GM19351 (cell line): Measurements from ENCODE around the gene VDAC2.
A peak's percentile ranks its signal among the peaks of the same experiment; 100 is the strongest.
"Not testable (repeated sequence)": the region's sequence is repeated elsewhere in the genome, so short reads cannot be mapped to it uniquely, and the experiment has no call there.

Source experiments
- ATAC-seq: cut with Tn5 transposase; IDR thresholded peaks from one replicate; pipeline ENCODE4 v1.9.1; 2021; ENCODE audit warnings: mild to moderate bottlenecking, moderate library complexity; ENCODE audit not compliant: unreplicated experiment

The VDAC2 gene

GRCh38 chr10:75197906-75198305 is 12.7 kb upstream of the VDAC2 start:
- ATAC-seq = no peak

DNA sequence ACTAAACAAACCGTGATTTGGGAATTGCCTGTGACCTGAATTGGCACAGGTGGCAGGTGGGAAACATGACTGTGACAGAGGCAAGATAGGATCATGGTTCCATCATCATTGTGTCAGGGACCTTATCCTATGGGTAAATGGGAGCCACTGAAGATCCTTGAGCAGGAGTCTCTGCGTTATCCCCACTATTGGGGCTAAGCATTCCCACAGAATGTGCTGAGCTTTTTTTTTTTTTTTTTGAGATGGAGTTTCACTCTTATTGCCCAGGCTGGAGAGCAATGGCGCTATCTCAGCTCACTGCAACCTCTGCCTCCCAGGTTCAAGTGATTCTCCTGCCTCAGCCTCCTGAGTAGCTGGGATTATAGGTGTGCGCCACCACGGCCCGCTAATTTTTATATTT is 10.6 kb upstream of the VDAC2 start:
- not testable (repeated sequence) for ATAC-seq

- ATAC-seq = no peak
Measured at GRCh38 chr10:75201793-75202307, 8.7 kb upstream of the VDAC2 start.

- no peak for ATAC-seq
Measured at GRCh38 chr10:75202321-75203045, 8.1 kb upstream of the VDAC2 start.

GRCh38 chr10:75203046-75203620 is 7.5 kb upstream of the VDAC2 start:
- ATAC-seq = not testable (repeated sequence)

GRCh38 chr10:75203724-75204123 is 6.9 kb upstream of the VDAC2 start:
- ATAC-seq = no peak

GRCh38 chr10:75205908-75206307 is 4.7 kb upstream of the VDAC2 start:
- no peak for ATAC-seq

GRCh38 chr10:75206638-75207037 is 4.0 kb upstream of the VDAC2 start:
- not testable (repeated sequence) for ATAC-seq

GRCh38 chr10:75207079-75207856 is 3.3 kb upstream of the VDAC2 start:
- no peak for ATAC-seq

GRCh38 chr10:75207857-75208144 is 2.8 kb upstream of the VDAC2 start:
- ATAC-seq = no peak

- no peak for ATAC-seq
Measured at GRCh38 chr10:75208181-75208580, 2.4 kb upstream of the VDAC2 start.

DNA sequence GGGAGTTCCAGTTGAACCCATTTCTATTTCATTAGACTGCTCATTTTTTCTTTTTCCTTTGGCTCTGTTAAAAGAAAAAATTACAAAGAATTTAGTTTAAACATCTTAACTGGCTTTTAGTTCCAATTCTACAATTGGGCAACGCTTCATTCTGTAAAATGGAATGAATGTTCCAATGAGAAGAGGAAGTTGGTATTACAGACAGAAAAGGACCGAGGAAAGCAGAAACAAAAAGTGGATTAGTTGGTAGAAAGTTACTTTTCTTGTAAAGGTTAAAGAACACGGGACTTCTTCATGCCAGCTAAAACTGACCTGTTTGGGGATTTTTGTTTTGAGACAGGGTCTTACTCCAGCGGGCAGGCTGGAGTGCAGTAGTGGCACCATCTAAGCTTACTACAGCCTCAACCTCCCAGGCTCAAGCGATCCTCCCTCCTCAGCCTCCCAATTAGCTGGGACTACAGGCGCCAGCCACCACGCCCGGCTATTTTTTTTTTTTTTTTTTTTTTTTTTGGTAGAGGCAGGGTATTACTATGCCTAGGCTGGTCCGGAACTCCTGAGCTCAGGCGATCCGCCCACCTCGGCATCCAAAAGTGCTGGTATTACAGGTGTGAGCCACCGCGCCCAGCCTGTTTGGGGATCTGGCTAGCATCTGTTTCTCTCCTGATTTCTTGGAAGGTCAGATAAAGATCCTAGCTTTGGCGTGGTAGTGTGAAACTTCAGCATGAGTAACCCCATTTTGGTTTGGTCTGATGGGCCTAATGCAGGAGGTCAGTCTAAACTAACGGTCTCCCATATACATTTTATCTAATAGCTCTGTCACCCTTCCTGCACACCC is 1.3 kb upstream of the VDAC2 start:
- ATAC-seq = peak; percentile 2

GRCh38 chr10:75209921-75210281 is 695 bp upstream of the VDAC2 start:
- peak; percentile 66 for ATAC-seq

DNA sequence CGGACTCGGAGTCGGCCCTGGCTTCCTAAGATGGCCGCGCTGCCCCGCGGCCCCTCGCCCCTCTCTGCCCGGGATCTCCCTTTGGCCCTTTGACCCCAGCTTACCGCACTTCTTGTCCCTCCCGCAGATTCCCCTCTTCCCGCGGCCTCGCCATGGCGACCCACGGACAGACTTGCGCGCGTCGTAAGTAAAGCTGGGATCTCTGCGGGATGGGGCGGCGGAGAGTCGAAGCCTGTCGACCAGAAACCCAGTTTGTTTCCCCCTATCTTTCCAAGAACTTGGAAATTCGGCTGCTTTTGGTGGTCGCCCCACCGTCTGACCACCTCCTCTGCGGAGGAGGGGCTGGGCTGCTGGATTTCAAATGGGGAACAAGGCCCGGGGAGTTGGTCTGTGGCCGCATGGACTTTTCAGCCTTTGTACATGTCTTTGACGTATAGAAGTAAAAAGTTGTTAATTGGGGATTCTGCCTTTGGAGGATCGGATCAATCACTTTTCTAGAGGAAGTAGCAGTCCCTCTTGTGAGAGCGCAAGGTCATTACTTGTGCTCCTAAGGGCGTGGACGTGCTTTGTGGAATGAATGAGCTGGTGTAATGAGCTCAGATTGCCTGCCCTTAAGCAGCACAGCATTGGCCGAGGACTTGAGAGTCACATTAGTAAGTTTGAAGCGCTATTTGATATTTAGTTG is 553 bp downstream of the VDAC2 start:
- ATAC-seq = no peak

DNA sequence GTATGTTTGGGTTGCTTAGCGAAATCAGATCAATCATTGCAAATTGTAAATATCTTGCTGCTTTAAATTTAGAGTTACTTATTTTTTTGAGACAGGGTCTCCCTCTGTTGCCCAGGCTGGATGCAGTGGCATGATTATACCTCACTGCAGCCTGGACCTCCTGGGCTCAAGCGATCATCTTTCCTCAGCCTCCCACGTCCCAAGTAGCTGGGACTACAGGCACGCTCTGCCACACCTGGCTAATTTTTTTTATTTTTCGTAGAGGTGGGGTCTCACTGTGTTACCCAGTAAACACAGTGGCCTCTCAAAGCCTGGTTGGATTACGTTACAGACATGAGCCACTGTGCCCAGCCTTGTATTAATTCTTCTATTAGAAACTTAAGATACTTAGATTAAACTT is 1.7 kb downstream of the VDAC2 start:
- no peak for ATAC-seq

- ATAC-seq = no peak
Measured at GRCh38 chr10:75220274-75220673, 9.7 kb downstream of the VDAC2 start.

GRCh38 chr10:75221492-75221891 is 10.9 kb downstream of the VDAC2 start:
- not testable (repeated sequence) for ATAC-seq

- ATAC-seq = no peak
Measured at GRCh38 chr10:75223507-75223906, 12.9 kb downstream of the VDAC2 start.

DNA sequence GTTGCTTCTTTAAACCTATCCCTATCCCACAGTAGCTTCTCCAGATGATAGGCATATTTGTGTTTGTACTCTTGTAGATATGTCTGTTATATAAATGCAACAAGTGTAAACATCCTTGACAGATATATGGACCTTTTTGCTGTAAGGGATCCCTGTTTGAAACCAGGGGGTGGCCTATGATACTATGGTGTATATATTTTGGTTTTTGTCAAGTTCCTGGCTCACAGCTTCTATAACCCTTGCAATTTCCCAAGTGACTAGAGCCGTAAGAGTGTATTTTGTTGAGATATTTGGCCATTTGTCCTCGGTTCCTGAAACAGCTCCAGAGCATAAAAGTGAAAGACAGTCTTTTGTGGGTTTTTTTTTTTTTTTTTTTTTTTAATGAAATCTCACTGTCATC is 15.5 kb downstream of the VDAC2 start:
- no peak for ATAC-seq

DNA sequence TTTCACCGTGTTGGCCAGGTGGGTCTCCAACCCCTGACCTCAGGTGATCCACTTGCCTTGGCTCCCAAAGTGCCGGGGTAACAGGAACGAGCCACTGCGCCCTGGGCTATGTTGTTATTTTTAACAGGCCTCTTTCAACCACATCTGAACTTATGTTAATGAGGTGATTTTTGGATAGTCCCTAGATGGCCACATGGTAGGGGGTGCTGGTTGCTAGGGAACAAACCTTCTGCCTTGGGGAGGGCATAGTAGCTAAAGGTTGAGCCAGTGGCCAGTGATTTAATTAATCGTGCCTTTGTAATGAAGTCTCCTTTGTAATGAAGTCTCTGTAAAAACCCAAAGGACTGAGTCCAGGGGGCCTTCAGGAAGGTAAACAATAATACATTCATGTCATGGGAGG is 16.1 kb downstream of the VDAC2 start:
- ATAC-seq = peak; percentile 38

DNA sequence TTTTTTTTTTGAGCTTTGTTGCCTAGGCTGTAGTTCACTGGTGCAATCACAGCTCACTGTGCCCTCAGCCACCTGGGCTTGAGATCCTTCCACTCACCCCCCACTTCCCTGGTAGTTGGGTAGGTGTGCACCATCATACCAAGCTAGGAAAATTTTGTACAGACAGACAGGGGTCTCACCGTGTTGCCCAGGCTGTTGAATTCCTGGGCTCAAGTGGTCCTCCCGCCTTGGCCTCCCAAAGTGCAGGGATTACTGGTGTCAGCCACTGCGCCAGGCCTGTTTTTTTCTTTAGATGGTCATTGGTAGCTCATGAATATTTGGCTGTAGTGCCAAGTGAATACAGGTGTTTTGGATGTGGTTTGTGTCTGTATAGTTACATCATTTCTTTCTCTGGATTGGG is 17.7 kb downstream of the VDAC2 start:
- ATAC-seq = no peak
